PC-3 (cell line): ENCODE data around the gene EXOSC10.

Experiments used
- EZH2 ChIP-seq: fragments of 300-600 bp; sonication (generic); IDR thresholded peaks from one replicate; pipeline ENCODE4 v1.6.1; 2017; ENCODE audit warnings: antibody characterized with exemption, mild to moderate bottlenecking, low read length; ENCODE audit not compliant: unreplicated experiment
- TF ChIP-seq, protein P1 (sequence below): fragments of 300-600 bp; sonication (generic); conservative IDR thresholded peaks from 2 replicates; pipeline ENCODE4 v1.5.1; 2017; ENCODE audit warnings: antibody characterized with exemption, low read depth, mild to moderate bottlenecking, low read length

DNA sequence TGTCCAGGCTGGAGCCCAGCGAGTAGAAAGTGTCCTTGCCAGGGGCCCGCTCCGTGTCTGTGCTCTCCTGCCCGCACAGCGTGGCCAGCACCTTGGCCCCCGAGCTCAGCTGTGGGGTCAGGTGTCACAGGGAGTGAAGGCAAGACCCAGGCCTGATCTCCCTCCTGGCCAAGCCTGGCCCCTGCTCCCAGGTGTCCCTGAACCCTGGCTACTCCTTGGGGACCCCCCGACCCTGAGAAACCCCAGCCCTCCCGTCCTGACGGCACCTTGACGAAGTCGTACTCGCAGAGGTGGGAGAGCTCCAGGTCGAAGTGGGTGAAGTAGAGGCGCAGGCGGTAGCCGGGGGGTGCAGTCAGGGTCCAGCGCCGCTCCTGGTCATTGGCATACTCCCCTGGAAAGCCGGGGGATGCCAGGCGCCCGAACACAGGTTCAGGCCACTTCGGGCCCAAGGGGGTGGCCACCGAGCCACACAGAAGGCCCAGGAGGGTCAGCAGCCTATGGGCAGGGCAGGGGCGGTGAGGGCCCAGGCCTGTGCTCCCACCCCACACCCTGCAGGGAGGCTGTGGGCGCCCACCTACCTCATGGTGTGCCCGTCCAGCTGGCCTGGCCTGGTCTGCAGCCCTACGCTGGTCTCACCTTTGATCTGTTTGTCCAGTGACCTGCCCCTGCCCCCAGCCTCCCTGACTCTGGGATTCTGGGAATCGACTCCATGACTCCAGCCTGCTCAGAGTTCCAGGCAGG is 52.9 kb downstream of the EXOSC10 start, which contains the start of gene MASP2:
- TF ChIP-seq, protein P1, sequence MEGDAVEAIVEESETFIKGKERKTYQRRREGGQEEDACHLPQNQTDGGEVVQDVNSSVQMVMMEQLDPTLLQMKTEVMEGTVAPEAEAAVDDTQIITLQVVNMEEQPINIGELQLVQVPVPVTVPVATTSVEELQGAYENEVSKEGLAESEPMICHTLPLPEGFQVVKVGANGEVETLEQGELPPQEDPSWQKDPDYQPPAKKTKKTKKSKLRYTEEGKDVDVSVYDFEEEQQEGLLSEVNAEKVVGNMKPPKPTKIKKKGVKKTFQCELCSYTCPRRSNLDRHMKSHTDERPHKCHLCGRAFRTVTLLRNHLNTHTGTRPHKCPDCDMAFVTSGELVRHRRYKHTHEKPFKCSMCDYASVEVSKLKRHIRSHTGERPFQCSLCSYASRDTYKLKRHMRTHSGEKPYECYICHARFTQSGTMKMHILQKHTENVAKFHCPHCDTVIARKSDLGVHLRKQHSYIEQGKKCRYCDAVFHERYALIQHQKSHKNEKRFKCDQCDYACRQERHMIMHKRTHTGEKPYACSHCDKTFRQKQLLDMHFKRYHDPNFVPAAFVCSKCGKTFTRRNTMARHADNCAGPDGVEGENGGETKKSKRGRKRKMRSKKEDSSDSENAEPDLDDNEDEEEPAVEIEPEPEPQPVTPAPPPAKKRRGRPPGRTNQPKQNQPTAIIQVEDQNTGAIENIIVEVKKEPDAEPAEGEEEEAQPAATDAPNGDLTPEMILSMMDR, result no peak
- no peak for TF ChIP-seq EZH2
